ENCODE data around the gene DNAJC4. TPM values are rescaled to one million over a fixed set of nuclear protein-coding genes. Genes with fewer than 3 reads are reported as not detected.

Gene DNAJC4
- polyA plus RNA-seq, 4 donors: 44.9 to 85.8 (median 59.1) TPM

DNA sequence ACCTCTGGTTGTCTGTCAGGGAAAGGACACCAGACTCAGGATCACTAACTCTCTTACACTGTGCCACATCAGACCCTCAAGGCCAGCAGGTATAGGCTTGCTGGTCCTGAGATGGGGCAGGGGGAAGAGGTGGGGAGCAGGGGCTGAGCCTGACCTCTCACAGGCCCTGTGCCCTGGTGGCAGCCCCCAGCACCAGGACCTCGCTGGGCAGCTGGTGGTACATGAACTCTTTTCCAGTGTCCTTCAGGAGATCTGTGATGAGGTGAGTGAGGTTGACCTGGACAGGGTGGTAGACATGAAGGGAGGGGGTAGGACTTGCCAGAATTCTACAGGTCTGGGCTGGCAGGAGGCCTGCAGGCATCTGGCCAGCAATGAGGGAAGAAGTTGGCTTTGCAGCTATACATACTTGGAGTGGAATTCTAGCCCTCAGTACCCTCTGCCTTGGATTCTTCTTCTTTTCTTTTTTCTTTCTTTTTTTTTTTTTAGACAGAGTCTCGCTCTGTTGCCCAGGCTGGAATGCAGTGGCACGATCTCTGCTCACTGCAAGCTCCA, 2.9 kb upstream of the DNAJC4 start:
- no peak for DNase-seq (ENCODE audit: low read depth in 4 of 4, low spot score in 3 of 4)

DNA sequence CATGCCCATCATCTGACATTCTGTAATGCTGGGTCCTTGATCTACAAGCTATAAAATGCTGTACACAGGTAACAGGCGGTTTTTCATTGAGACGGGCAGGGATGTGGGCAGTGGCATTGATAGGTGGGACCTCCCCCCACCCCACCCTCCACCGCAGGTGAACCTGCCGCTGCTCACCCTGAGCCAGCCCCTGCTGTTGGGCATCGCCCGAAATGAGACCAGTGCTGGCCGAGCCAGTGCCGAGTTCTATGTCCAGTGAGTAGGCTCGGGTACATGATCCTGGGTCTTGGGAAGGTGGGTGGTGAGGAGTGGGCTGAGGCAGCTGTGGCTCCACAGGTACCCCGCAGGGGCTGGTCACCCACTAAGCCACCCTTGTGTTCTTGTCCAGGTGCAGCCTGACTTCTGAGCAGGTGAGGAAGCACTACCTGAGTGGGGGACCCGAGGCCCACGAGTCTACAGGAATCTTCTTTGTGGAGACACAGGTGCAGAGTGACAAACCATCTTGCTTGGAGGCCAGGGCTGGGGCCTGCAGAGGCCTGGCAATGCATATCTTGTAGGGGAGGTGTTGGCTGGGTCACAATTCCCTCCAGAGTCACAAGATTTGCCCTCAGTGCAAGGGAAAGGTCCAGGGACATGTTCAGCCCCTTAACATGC, 1.1 kb upstream of the DNAJC4 start:
- no peak for DNase-seq (ENCODE audit: low read depth in 4 of 4, low spot score in 3 of 4)

DNA sequence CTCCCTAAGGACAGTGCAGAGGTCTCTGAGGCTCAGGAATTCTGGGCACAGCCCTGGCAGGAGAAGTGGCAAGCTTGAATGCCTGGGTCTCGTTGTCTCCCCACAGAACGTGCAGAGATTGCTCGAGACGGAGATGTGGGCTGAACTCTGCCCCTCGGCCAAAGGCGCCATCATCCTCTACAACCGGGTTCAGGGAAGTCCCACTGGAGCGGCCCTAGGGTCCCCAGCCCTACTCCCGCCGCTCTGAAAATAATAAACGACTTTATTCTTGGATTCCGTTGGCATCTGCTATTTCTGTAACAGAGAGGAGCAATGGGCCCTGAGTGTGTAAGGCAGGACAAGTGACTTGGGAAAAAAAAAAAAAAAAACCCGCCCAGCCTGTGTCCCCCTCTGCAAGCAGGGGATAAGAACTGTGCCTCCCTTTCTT, 591 bp upstream of the DNAJC4 start:
- DNase-seq (ENCODE audit: low read depth in 4 of 4, low spot score in 3 of 4): no peak

DNA sequence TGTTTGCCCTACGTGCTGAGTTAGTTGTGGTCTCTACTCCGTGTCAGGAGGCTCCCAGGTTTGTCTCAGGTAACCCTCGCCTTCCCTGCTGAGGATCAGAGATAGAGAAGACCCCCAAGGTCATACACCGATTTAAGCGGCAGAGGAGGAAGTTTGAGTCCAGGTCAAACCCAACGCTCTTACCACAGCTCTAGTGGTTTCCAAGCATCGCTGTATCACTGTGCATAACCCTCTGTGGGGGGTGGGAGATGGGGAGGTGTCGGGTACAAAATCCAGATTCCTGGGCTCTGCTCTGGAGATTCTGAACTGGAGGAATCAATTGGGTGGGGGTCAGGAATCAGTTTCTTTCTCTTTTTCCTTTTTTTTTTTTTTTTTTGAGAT, 627 bp downstream of the DNAJC4 start:
- no peak for DNase-seq (ENCODE audit: low read depth in 4 of 4, low spot score in 3 of 4)

DNA sequence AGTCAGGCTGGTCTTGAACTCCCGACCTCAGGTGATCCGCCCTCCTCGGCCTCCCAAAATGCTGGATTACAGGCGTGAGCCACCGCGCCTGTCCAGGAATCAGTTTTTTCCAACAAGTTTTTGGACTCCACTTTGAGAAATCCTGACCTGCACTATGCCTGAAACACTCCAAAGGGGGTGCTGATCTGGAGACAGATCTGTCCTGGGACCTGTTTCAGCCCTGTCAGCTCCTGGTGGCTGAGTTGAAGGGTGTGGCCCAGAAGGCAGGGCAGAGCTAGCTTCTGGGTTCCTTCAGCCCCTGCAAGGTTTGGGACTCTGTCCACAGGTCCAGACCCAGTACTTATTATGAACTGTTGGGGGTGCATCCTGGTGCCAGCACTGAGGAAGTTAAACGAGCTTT, 1.2 kb downstream of the DNAJC4 start:
- no peak for DNase-seq (ENCODE audit: low read depth in 4 of 4, low spot score in 3 of 4)

DNA sequence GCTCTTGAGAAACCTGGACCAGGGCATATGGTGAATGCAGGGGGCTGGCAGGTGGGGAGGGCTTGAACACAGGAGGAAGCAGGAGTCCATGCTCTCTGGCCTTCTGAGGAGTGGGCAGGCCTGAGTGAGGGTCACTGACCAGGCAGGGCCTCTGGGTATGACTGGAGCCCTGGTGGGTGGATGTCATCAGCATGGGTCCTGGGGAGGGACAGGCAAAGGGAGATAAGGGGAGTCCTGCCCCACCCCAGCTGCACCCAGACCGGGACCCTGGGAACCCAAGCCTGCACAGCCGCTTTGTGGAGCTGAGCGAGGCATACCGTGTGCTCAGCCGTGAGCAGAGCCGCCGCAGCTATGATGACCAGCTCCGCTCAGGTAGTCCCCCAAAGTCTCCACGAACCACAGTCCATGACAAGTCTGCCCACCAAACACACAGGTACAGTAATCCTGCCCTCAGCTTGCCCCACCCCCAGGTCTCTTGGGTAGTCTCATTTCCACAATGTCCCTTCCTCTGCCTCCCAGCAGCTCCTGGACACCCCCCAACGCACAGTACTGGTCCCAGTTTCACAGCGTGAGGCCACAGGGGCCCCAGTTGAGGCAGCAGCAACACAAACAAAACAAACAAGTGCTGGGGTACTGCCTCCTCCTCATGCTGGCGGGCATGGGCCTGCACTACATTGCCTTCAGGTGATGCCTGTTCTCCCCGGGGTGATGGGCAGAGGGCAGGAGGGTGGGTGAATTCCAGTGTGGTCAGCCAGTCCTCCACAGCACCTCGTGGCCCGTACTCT, 2.0 kb downstream of the DNAJC4 start:
- no peak for DNase-seq (ENCODE audit: low read depth in 4 of 4, low spot score in 3 of 4)

DNA sequence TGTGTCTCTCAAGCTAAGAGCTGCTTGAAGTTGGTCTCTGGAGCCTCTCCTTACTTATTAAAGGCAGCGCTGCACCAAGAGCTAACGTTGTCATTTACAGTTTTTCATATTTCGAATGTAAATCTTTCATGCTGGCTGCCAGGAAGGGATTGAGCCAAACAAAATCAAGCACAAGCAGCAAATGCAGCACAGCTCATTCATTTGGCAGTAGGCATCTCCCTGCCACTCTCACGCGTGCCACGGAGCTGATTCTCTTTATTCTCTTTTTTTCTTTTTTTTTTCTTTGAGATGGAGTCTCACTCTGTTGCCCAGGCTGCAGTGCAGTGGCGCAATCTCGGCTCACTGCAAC, 2.6 kb downstream of the DNAJC4 start:
- DNase-seq (ENCODE audit: low read depth in 4 of 4, low spot score in 3 of 4): no peak

DNA sequence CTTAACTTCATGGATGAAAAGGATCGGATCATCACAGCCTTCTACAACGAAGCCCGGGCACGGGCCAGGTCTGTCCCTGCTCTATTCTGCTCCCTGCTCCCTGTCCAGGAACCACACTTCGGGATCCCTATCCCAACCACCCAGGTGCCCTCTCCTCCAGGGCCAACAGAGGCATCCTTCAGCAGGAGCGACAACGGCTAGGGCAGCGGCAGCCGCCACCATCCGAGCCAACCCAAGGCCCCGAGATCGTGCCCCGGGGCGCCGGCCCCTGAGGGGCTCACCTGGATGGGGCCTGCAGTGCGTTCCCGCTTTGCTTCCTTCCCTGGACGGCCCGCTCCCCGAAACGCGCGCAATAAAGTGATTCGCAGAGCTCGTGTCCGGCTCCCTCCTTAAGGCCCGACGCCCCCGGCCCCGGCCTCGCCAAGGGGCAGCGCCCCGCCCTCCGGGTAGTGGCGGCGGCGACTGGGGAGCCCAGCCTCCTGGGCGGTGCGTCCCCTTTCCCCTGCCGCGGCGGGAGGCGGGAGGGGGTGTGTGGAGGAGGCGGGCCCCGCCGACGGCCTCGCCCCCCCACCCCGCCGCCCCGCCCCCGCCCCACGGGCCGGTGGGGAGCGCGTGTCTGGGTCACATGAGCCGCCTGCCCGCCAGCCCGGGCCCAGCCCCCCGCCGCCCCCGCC, 3.7 kb downstream of the DNAJC4 start, which contains the start of gene VEGFB:
VEGFB (plus strand) TSS at position 672 of the 674 bp plus-strand sequence. CDS start 250 bp downstream, outside the sequence.
- no peak for DNase-seq (ENCODE audit: low read depth in 4 of 4, low spot score in 3 of 4)

DNA sequence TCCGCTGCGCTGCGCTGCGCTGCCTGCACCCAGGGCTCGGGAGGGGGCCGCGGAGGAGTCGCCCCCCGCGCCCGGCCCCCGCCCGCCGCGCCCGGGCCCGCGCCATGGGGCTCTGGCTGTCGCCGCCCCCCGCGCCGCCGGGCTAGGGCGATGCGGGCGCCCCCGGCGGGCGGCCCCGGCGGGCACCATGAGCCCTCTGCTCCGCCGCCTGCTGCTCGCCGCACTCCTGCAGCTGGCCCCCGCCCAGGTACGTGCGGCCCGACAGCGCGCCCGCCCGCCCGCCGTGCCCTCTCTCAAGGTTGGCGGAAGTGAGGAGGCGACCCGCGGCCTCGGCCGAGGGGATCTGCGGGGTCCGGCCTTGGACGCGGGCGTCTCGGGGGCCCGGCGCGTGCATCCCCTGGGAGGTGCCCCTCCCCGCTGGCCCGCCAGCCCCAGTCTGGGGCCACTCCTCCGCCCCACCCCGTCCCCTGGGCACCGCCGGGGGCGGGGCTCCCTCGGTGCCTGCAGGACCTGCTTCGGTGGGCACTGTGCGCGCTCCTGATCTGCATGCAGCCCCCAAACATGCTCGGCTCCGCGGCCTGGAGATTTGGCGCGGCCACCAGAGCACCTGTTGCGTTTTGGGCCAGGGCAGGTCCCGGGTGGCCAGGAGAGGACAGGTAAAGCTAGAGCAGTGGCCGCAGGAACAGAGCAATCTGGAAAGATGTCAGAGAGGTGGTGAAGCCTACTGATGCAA, 4.5 kb downstream of the DNAJC4 start:
- no peak for DNase-seq (ENCODE audit: low read depth in 4 of 4, low spot score in 3 of 4)

DNA sequence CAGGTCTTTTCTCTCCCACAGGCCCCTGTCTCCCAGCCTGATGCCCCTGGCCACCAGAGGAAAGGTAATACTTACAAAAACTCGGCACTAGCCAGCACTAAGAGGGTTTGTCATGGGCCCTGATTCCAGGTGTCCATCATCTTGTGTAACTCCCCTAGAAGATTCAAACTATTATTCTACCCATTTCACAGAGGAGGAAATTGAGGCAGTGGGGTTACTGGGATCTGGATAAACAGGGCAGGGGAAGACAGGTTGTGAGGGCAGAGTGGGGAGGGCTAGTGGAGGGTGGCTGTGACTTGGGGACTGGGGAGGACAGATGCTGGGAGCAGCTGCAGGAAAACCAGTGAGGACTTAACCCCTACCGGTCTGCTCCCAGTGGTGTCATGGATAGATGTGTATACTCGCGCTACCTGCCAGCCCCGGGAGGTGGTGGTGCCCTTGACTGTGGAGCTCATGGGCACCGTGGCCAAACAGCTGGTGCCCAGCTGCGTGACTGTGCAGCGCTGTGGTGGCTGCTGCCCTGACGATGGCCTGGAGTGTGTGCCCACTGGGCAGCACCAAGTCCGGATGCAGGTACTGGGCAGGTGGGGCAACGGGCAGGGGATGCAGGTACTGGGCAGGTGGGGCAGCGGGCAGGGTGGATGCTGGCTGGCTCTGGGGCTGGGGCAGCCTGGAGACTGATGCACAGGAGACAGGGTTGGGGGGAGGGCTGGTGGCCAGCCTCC, 5.3 kb downstream of the DNAJC4 start:
- no peak for DNase-seq (ENCODE audit: low read depth in 4 of 4, low spot score in 3 of 4)

DNA sequence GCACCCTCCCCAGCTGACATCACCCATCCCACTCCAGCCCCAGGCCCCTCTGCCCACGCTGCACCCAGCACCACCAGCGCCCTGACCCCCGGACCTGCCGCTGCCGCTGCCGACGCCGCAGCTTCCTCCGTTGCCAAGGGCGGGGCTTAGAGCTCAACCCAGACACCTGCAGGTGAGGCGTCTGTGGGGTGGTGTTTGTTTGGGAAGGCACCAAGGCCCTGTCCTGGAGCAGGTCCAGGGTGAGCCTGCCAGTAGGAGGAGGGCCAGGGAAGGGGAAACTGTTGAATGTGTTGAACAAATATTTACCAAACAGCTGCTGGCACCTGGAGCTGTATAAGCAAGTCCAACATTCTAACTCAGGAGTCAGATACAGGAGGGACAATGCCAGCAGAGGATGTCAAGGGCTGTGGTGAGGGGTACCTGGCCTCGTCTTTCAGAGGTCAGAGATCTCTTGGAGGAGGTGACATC, 7.2 kb downstream of the DNAJC4 start:
- DNase-seq (ENCODE audit: low read depth in 4 of 4, low spot score in 3 of 4): no peak

DNA sequence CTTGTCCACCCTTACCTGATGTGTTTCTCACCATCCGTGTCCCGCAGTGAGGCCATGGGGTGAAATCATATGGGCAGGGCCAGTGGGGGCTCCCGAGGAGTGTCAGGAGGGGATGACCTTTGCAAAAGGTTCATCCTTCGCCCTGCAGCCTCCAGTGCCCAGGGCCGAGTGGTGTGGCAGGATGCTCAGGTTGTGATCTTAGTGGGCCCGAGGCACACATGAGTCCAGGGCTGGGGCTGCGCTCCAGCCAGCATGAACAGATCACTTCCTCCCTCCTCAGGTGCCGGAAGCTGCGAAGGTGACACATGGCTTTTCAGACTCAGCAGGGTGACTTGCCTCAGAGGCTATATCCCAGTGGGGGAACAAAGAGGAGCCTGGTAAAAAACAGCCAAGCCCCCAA, 7.7 kb downstream of the DNAJC4 start:
- DNase-seq (ENCODE audit: low read depth in 4 of 4, low spot score in 3 of 4): no peak

DNA sequence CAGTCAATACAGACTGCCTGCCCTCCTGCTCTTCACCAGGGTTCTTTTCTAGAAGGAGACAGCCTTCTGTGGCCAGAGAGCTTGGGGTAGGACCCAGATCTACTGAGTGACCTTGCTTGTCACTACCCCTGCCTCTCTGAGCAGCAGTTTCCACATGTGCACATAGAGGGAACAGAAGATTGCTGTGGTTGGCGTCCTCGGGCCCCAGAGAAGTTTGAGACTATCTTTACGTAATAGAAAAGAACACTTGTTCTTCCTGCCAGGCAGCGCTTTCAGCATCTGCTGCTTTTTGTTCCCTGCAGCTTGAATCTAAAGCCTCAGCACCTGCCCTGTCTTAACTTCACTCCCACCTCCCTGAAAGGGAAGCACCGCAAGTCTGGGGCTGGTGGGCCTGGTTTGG, 8.7 kb downstream of the DNAJC4 start:
- DNase-seq (ENCODE audit: low read depth in 4 of 4, low spot score in 3 of 4): no peak

DNA sequence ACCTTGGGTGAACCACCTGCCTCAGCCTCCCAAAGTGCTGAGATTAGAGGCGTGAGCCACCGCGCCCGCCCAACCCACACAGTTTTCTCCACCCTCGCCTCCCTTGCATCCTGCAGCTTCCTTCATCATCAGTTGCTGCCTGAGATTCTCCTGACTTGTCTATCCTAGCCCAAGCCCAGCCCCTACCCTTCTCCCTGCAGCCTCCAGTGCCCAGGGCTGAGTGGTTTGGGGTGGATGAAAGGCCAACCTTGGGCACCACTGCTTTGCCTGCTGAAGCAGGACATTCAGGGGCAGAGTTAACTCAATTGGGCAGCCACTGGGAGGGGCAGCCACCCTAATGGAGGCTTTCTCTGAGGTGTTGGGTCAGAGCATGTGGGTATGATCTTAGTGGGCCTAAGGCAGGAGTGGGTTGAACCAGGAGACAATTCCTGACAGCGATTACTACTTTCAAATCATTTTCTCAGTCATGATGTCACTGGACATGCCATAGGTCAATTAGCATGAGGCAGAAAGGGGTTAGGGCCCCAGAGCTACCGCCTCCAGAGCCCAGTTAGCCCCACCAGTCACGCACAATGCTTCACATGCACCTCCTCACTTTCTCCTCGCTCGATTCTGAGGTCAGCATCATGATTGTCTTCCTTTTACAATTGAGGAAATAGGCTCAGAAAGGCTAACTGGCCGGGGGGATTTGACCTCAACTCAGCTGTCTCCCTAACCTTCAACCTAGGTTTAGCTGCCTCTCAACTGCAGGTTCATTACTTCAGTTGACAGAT, 9.5 kb downstream of the DNAJC4 start:
- no peak for DNase-seq (ENCODE audit: low read depth in 4 of 4, low spot score in 3 of 4)

DNA sequence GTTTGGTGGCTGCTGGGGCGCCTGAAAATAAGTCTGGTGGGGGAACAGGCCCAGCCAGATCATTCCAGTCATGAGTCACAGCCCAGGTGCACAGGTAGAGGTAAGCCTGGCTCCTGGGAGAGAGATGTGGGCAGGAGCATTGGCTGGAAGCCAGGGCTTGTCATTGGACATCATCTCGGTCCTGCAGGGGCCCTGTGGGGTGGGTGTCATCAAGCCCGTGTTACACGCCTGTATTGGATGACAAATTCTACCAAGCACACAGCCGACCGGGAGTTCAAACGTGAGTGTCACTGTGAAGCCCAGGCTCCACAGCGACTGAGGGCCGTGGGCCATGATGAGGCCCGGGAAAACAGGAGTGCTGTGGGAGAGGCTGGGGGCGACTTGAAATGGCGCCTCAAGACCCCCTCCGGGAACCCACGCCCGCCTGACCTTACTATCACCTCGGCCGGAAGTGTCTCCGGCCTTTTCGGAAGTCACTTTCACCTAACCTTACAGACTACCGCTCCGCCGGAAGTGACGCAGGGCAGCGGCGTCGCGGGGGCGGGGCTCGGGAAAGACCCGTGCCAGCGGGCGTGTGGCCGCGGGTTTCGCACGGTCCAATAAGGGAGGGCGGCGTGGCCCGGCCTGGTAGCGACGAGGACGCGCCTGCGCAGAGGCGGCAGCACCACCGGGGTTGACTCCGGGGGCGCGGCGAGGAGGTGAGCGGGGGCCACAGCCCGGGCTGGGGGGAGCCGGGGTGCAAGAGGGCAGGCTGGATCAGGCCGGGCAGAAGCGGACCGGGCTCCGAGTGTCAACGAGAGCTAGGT, 10.3 kb downstream of the DNAJC4 start, which contains the start of gene FKBP2:
FKBP2 (plus strand) TSS at position 661 of the 806 bp plus-strand sequence. CDS start 1,293 bp downstream, outside the sequence.
- DNase-seq (ENCODE audit: low read depth in 4 of 4, low spot score in 3 of 4): peak; percentile 90 to 93 (median 92)

DNA sequence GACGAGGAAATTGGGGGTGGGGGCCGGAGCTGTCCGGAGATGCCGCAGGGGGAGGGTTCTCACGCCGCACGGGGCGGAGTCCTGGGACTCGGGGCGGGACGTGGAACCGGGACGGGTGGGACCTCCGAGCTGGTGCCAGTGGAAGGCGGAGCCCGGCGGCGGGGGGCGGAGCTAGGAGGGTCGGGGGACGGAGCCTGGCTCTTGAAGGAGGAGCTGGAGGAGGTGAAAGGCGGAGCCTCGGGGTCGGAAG, 10.8 kb downstream of the DNAJC4 start:
- DNase-seq (ENCODE audit: low read depth in 4 of 4, low spot score in 3 of 4): peak; percentile 97 to 98 (median 97)

DNA sequence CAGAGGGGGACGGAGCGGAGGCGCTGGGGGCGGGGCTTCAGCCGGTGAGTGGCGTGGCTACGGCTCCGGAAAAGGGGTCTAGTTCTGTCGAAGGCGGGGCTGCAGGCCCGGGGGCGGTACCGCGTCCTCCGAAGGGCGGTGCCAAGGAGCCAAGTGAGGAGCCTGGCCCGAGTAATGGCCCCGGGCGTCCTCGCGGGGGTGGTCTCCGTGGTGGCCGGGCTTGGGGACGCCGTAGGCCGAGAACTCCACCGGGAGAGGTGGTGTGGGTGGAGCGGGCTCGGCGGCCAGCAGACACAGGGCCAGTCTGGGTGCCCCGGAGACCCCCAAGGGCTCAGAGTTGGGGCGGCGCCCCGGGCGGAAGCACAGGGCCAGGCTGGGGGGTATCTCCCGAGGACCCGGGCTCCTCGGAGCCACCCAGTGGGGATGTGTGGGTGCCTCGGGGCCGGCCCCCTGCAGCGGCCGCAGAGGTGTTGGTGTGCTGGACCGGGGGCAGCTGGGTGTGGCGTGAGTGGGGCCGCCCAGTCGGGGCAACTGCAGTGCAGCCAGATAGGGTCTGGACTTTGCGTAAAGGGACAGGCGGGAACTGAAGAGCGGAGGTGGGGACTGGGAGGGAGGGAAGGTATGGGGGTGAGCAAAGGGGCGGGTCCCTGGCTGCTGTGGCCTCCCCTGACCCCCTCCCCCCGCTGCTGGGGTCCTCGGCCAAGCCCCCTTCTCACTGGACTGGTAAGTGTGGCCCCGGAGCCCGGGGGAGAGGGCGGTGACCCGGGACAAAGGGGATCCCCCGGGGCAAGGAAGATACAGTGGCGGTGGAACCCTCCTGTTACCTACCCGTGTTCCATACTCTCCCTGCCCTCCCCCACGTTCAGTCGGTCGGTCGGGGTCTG, 11.4 kb downstream of the DNAJC4 start:
- no peak for DNase-seq (ENCODE audit: low read depth in 4 of 4, low spot score in 3 of 4)

All from left renal pelvis (tissue), 4 donors.